Lower leg skin (tissue), 4 donors: ENCODE results near the gene SYT1. TPM values are rescaled to one million over a fixed set of nuclear protein-coding genes. Genes with fewer than 3 reads are reported as not detected.

ENCODE experiments used
- DNase-seq, 2 donors: peaks; one replicate each; pipeline ENCODE4 v3.0.0-alpha.2; 2019; ENCODE audit warnings: low spot score in 2 of 2
- H3K4me3 ChIP-seq: fragments of 200-600 bp; sonication (generic); 2 replicates; pipeline ENCODE4 v1.5.1; 2017; ENCODE audit warnings: mild to moderate bottlenecking, low read depth; ENCODE audit not compliant: poor library complexity, severe bottlenecking
- POLR2A ChIP-seq, 2 donors: fragments of 450-650 bp; IDR thresholded peaks; one replicate each; pipeline ENCODE4 v1.6.1; 2016 to 2017; ENCODE audit warnings: antibody characterized with exemption in 2 of 2, mild to moderate bottlenecking in 1 of 2, moderate library complexity in 1 of 2
- WGBS, 2 donors: methylation state at CpG; one replicate each; pipeline ENCODE4 v1.1.5; 2018; 5-methylcytosine and 5-hydroxymethylcytosine counted together
- intact Hi-C: fragments of 100-400 bp; cut with DNase I; formaldehyde crosslinking; loops from one replicate; pipeline ENCODE4 v1.15.0; 2023; ENCODE audit warnings: low total_unique reads
- total RNA-seq, 4 donors: library from RNA; depleted of rRNA; stranded (reverse); fragments of >200 nt; gene quantifications; one replicate each; pipeline ENCODE4 v1.1.0, GENCODE V29; 2016
- TF ChIP-seq, protein P1 (sequence below), 3 donors: fragments of 450-650 bp; IDR thresholded peaks; one replicate each; pipeline ENCODE4 v1.5.1; 2016; ENCODE audit warnings: antibody characterized with exemption in 3 of 3, mild to moderate bottlenecking in 3 of 3, moderate library complexity in 2 of 3

Gene SYT1
- total RNA-seq, 4 donors from 2014 or later, result 0.15 to 0.49 (median 0.29) TPM

DNA sequence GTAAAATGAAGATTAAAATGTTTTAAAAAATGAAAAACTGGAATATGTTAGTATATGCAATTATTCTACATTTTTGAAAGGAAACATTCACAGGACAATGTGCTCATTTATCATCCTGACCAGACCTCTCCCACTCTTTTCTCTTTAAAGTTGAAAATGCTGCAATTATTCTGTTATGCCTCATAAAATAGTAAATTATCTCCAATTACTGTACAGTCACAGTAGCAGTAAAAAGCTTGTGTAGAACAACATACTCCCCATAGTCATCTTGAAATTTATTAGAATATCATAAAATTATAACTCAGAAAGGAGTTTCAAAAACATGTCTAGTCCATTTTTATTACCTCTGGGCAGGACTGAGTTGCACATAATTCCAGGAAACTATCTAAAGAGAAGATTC, 250.3 kb downstream of the SYT1 start:
- no peak overlapping the region for H3K4me3 ChIP-seq
- no peak for TF ChIP-seq POLR2A (IDR thresholded peaks at IDR 0.05)
- TF ChIP-seq, protein P1, sequence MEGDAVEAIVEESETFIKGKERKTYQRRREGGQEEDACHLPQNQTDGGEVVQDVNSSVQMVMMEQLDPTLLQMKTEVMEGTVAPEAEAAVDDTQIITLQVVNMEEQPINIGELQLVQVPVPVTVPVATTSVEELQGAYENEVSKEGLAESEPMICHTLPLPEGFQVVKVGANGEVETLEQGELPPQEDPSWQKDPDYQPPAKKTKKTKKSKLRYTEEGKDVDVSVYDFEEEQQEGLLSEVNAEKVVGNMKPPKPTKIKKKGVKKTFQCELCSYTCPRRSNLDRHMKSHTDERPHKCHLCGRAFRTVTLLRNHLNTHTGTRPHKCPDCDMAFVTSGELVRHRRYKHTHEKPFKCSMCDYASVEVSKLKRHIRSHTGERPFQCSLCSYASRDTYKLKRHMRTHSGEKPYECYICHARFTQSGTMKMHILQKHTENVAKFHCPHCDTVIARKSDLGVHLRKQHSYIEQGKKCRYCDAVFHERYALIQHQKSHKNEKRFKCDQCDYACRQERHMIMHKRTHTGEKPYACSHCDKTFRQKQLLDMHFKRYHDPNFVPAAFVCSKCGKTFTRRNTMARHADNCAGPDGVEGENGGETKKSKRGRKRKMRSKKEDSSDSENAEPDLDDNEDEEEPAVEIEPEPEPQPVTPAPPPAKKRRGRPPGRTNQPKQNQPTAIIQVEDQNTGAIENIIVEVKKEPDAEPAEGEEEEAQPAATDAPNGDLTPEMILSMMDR (IDR thresholded peaks at IDR 0.05), result no peak
- intact Hi-C loops, result no loop called here
- DNase-seq, result no peak

DNA sequence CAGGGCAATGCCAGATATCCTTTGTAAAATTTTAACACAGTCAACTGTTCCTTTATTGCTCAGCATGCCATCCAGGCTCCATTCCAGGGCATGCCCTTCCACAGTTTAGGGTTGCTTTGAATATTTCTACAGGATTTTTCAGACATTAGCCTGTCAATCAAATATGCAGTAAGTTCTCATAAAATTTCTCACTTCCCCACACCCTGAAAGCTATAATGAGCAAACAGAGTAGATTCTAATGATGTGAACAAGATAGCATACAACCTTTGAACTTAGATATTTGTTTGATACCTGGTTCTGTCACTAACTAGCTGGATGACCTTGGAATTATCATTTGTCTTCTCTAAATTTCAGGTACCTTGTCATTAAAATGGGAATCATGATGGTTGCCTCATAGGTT, 251.2 kb downstream of the SYT1 start:
- no peak for DNase-seq

DNA sequence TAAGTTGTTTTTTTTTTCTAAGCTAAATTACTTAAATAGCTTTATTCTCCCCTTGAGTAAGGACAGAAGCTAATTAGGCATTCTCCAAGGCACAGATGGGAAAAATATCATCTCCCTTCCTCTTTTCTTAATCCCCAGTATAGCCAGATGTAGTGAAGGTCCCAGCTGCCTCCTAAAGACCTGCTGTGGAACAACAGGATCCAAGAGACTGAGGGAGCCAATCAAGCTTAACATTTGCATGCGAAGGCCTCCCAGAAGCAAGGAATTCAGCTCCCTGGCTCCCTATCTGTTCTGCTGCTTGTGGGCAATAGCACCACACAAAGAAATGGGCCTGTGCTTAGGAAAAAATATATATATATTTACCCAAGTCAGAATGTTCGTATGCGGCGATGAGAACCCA, 255.2 kb downstream of the SYT1 start:
- DNase-seq, result no peak
- WGBS, 2 donors, result 94 to 97% methylated on average over 4 of the region's 4 CpGs
- no peak for TF ChIP-seq POLR2A (IDR thresholded peaks at IDR 0.05)
- no peak overlapping the region for H3K4me3 ChIP-seq
- intact Hi-C loops, result no loop called here

More for the DNA sequence above, 251.2 kb downstream of the SYT1 start:
- H3K4me3 ChIP-seq, result no peak overlapping the region
- TF ChIP-seq, protein P1 (IDR thresholded peaks at IDR 0.05), result no peak
- TF ChIP-seq POLR2A (IDR thresholded peaks at IDR 0.05), result no peak
- intact Hi-C loops, result no loop called here

DNA sequence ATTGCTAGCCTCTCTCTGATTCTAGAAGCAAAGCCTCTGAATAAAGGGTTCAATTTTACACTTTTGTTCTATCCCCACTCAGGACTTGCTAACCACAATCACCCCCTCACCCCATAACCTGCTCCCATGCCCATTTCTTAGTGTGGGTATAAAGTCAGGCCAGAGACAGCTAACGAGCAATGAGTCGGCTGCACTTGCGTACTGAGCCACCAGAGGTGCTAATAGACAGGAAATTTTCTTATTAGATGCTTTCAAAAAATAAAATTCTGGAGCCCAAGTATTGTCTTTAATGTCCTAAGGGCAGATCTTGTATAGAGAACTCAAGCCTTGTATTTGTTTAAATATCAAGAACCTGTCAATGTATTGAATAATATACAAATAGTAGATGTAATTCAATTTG, 256.9 kb downstream of the SYT1 start:
- TF ChIP-seq, protein P1 (IDR thresholded peaks at IDR 0.05), result no peak
- TF ChIP-seq POLR2A (IDR thresholded peaks at IDR 0.05), result no peak
- no peak overlapping the region for H3K4me3 ChIP-seq
- no peak for DNase-seq
- WGBS, 2 donors, result 83 to 85% methylated on average over 3 of the region's 3 CpGs
- intact Hi-C loops, result no loop called here

DNA sequence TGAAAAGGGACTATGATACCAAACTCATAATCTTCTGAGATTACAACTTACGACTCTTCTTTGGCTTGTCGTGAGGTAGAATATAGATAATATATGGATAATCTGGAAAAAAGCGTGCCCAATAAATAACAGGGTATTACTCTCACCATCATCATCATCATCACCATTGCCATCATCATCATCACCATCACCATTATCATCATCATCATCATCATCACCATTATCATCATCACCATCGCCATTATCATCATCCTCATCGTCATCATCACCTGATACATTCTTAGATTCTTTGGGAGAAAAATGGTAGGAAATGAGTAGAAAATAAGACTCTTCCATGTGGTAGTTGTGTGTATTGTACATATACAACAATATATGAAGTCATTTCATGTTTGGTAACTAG, 259.8 kb downstream of the SYT1 start:
- H3K4me3 ChIP-seq, result no peak overlapping the region
- WGBS, 2 donors, result 97% methylated on average over 5 of the region's 5 CpGs
- intact Hi-C loops, result no loop called here
- TF ChIP-seq, protein P1 (IDR thresholded peaks at IDR 0.05), result no peak
- no peak for TF ChIP-seq POLR2A (IDR thresholded peaks at IDR 0.05)
- DNase-seq, result no peak

DNA sequence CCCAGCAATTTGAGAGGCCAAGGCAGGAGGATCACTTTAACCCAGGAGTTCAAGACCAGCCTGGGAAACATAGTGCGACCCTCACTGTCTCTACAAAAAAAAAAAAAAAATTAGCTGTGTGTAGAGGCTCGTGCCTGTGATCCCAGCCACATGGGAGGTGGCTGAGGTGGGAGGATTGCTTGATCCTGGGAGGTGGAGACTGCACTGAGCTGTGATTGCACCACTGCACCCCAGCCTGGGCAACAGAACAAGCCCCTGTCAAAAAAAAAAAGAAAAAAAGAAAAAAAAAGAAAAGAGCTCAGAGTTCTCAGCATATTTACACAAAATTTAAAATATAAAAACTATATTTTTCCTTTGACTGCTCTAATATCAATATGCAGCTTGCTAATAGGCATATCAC, 260.8 kb downstream of the SYT1 start:
- no peak for DNase-seq
- intact Hi-C loops, result no loop called here
- no peak overlapping the region for H3K4me3 ChIP-seq
- 72 to 78% methylated on average over 2 of the region's 2 CpGs for WGBS, 2 donors
- TF ChIP-seq, protein P1 (IDR thresholded peaks at IDR 0.05), result no peak
- no peak for TF ChIP-seq POLR2A (IDR thresholded peaks at IDR 0.05)
